Dendritic cell treated with granulocyte-macrophage colony-stimulating factor and Interleukin-4, amounts not matched to agents 40 ng/mL and 50 ng/mL, for 4 days (primary cell): ENCODE results near the gene AXIN1.

Experiments
- H3K27ac Mint-ChIP-seq: one replicate; pipeline ENCODE4 v1.8.0; 2022; ENCODE audit warnings: mild to moderate bottlenecking, mixed read lengths
- H3K27me3 Mint-ChIP-seq: one replicate; pipeline ENCODE4 v1.8.0; 2022; ENCODE audit warnings: mild to moderate bottlenecking, mixed read lengths
- H3K36me3 Mint-ChIP-seq: one replicate; pipeline ENCODE4 v1.8.0; 2022; ENCODE audit warnings: low read depth, mixed read lengths
- H3K4me1 Mint-ChIP-seq: one replicate; pipeline ENCODE4 v1.8.0; 2022; ENCODE audit warnings: low read depth, mixed read lengths
- H3K4me3 Mint-ChIP-seq: one replicate; pipeline ENCODE4 v1.8.0; 2022; ENCODE audit warnings: mild to moderate bottlenecking, moderate library complexity, mixed read lengths
- H3K9me3 Mint-ChIP-seq: one replicate; pipeline ENCODE4 v1.8.0; 2022; ENCODE audit warnings: mixed read lengths
- intact Hi-C: fragments of 100-400 bp; cut with micrococcal nuclease; formaldehyde crosslinking; loops from one replicate; pipeline ENCODE4 v1.15.0; 2022

The AXIN1 gene

DNA sequence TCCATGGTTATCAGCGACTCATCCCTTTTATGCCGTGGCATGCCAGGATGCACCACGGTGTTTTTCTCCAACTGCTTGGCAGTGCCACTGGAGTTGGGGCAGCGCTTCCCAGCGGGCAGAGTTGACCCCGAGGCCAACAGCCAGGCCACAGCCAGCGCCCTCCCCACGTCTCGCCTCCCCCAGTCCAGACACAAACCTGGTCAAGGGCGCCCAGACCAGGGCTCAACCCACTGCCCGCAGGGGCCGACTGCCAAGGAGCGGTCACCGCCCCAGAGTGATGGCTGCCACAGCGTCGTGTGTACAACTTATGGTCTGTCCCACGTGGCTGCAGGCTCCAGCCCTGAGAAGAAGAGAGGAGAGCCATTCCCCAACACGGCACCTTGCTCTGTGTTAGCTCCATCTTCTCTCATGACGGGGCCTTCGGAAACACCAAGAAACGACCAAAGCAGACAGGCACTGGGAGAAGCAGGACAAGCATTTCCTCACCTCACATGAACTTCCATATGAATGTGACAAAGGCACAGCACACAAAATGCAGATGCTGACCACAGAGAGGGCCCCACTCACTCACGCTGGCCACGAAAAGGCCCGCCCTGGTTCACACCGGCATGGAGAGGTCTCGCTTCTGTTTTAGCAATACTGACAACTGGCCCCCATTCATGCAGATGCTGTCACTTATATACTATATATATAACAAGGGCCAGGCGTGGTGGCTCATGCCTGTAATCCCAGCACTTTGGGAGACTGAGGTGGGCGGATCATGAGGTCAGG is 27.0 kb downstream of the AXIN1 start:
- Mint-ChIP-seq H3K36me3 (peaks cover 48% of the 10 kb centered on the region), H3K4me3 (peak overlapping the region; percentile 76), H3K9me3 (no peaks in the 10 kb centered on the region), H3K4me1 (peaks cover 56% of the 10 kb centered on the region), H3K27me3 (no peaks in the 10 kb centered on the region), H3K27ac (peak overlapping the region; percentile 79)
- intact Hi-C loops, result no loop called here

DNA sequence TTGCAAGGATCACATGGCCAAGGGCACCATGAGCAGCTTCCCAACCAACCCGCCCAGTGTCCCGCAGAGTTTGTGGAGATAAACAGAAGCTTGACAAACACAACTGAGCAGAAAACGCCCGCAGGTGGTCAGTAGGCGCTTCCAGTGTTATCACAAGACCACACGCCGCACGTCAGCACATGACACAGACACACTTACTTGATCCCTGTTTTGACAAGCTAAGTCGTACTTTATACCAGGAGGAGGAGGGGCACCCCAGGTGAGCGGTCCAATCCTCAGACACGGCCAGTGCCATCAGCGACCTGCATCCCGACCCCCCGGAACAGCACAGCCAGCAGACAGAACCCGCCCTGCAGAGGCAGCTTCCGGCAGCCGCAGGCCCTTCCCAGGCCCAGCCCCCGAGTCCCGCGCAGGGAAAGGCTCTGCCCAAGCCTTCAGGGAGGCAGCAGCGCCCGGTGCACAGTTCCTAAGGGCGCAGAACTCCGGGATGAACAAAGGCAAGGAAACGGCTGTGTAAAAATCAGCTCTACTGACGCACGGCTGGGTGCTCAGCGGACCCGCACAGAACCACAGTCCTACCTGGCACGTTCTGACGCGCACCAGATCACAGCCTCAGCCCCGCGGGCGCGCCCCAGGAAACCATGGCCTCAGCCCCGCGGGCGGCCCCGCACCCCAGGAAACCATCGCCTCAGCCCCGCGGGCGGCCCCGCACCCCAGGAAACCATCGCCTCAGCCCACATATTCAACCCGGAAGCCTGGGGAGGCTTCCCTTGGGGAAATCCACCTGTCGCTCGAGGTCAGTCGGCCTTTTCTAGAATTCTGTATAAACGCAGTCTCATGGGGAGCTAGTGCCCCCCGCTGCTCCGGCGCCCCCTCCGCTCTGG is 27.8 kb downstream of the AXIN1 start:
- H3K9me3 Mint-ChIP-seq, result no peaks in the 10 kb centered on the region

DNA sequence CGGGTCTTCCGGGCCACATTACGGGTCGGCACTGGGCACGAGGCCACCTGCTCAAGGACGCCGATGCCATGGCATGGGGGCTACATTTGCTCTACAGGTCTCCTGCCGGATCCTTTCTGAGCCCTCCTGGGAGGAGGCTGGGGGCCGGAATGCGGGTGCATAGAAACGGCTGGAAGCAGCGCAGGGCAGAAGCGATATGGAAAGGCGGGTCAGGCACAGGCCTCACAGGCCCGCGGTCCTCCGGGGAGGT is 28.4 kb downstream of the AXIN1 start:
- intact Hi-C loops, result no loop called here
- peaks cover 53% of the 10 kb centered on the region for H3K4me1 Mint-ChIP-seq
- H3K4me3 Mint-ChIP-seq, result peak overlapping the region; percentile 76
- peaks cover 53% of the 10 kb centered on the region for H3K36me3 Mint-ChIP-seq
- H3K27ac Mint-ChIP-seq, result peak overlapping the region; percentile 79
- no peaks in the 10 kb centered on the region for H3K27me3 Mint-ChIP-seq
- H3K9me3 Mint-ChIP-seq, result no peaks in the 10 kb centered on the region

More for the DNA sequence above, 27.8 kb downstream of the AXIN1 start:
- peak overlapping the region; percentile 76 for H3K4me3 Mint-ChIP-seq
- intact Hi-C loops, result no loop called here
- H3K27me3 Mint-ChIP-seq, result no peaks in the 10 kb centered on the region
- H3K4me1 Mint-ChIP-seq, result peaks cover 54% of the 10 kb centered on the region
- H3K36me3 Mint-ChIP-seq, result peaks cover 47% of the 10 kb centered on the region
- peak overlapping the region; percentile 79 for H3K27ac Mint-ChIP-seq

DNA sequence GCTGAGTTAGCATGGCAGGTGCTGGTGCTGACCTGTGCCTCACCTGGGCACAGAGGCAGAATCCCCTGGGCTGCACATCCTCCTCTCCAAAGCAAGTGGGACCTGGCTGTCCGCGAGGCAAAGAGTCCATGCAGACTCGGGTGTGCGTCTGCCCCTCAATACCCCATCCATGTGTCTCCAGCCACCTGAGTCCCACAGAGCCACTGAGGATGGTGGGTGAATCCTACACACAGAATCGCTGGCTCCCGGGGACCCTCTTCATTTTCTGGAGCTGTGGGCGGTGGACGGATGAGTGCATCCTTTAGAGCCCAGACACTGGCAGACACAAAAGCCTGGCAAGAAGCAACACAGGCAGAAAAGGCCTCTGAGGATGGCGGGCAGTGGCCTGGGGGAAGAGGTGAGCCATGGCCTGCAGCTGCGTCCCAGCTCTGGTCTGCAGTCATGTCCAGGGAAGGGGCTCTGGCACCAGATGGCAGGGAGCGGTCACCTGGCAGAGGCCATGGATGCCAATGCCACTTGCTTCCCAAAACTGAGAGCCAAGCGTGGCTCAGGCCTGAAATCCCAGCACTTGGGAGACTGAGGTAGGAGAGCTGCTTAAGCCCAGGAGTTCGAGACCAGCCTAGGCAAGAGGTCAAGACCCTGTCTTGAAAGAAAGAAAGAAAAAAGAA is 29.9 kb downstream of the AXIN1 start:
- H3K36me3 Mint-ChIP-seq, result peaks cover 67% of the 10 kb centered on the region
- peak overlapping the region; percentile 33 for H3K27ac Mint-ChIP-seq
- H3K9me3 Mint-ChIP-seq, result no peaks in the 10 kb centered on the region
- H3K4me3 Mint-ChIP-seq, result no peak overlapping the region
- peaks cover 47% of the 10 kb centered on the region for H3K4me1 Mint-ChIP-seq
- intact Hi-C loops, result no loop called here
- no peaks in the 10 kb centered on the region for H3K27me3 Mint-ChIP-seq

DNA sequence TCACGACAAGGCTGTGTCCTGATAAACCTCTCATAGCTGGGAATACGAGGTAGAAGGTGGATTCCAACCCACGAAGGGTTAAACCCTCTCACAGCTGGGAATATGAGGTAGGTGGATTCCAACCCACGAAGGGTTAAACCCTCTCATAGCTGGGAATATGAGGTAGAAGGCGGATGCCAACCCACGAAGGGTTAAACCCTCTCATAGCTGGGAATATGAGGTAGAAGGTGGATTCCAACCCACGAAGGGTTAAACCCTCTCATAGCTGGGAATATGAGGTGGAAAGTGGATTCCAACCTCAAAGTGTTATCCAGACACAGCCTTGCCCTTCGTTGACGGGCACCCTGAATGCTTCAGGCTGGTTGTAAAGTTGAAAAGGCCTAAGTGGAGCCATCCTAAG is 31.0 kb downstream of the AXIN1 start:
- no peaks in the 10 kb centered on the region for H3K27me3 Mint-ChIP-seq
- H3K27ac Mint-ChIP-seq, result no peak overlapping the region
- intact Hi-C loops, result no loop called here
- peaks cover 74% of the 10 kb centered on the region for H3K36me3 Mint-ChIP-seq
- H3K4me1 Mint-ChIP-seq, result peaks cover 37% of the 10 kb centered on the region
- no peaks in the 10 kb centered on the region for H3K9me3 Mint-ChIP-seq
- no peak overlapping the region for H3K4me3 Mint-ChIP-seq

DNA sequence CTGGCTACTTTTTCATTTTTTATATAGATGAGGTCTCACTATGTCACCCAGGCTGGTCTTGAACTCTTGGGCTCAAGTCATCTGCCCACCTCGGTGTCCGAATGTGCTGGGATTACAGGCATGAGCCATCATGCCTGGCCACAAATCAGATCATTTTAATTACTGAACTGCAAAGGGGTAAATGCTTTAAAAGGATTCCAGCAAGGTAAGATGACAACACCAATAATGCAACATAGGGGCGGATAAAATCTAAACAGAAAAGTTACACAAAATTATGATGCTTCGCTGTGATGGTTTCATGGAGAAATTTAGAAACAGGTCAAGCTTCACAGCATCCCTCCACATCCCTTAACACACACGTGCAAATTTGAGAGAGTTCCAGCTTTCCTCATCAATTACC is 32.3 kb downstream of the AXIN1 start:
- Mint-ChIP-seq H3K4me1 (peaks cover 28% of the 10 kb centered on the region), H3K4me3 (no peak overlapping the region), H3K27me3 (no peaks in the 10 kb centered on the region), H3K36me3 (peaks cover 76% of the 10 kb centered on the region), H3K9me3 (no peaks in the 10 kb centered on the region), H3K27ac (no peak overlapping the region)
- intact Hi-C loops, result no loop called here

DNA sequence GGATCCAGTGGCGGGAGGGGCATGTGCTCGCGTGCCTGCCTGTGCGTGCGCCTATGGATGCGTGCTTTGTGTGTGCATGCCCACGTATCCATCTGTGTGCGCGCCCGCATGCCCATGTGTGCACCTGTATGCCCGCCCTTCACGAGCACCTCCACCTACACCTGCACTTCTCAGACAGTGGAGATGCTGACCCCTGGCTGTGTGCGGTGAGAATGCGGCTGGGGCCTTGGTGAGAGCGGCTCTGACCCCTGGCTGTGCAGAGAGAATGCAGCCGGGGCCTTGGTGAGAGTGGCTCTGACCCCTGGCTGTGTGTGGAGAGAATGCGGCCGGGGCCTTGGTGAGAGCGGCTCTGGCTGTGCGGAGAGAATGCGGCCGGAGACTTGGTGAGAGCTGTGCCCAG is 33.9 kb downstream of the AXIN1 start:
- intact Hi-C loops, result loop anchor here (5.0 kb wide), 1 partner anchor 34 kb away; the partner anchor contains the start of gene AXIN1
- H3K4me3 Mint-ChIP-seq, result no peak overlapping the region
- no peaks in the 10 kb centered on the region for H3K9me3 Mint-ChIP-seq
- H3K4me1 Mint-ChIP-seq, result peaks cover 13% of the 10 kb centered on the region
- no peaks in the 10 kb centered on the region for H3K27me3 Mint-ChIP-seq
- peaks cover 76% of the 10 kb centered on the region for H3K36me3 Mint-ChIP-seq
- H3K27ac Mint-ChIP-seq, result peak overlapping the region; percentile 15

DNA sequence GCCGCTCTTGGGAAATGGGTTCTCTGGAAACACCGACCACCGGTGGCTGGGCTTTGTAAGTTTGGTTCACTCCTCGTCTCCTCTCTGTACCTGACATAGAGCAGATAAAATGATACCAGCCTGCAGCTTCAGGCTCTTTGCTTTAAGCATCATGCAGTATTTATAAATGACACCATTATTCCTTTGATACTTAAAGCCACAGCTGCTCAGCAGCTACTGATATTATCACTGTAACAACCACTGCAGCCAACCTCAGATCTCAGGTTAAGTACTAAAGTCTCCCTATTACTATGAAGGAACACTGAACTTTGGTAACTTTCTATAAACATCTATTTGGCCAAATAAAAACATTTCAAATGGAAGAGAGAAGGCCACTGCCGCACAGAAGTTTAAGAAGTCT is 34.9 kb downstream of the AXIN1 start:
- H3K4me1 Mint-ChIP-seq, result peaks cover 5% of the 10 kb centered on the region
- peaks cover 82% of the 10 kb centered on the region for H3K36me3 Mint-ChIP-seq
- intact Hi-C loops, result loop anchor here (5.0 kb wide), 1 partner anchor 35 kb away; the partner anchor contains the start of gene AXIN1
- H3K9me3 Mint-ChIP-seq, result no peaks in the 10 kb centered on the region
- H3K27ac Mint-ChIP-seq, result no peak overlapping the region
- H3K27me3 Mint-ChIP-seq, result no peaks in the 10 kb centered on the region
- H3K4me3 Mint-ChIP-seq, result no peak overlapping the region

DNA sequence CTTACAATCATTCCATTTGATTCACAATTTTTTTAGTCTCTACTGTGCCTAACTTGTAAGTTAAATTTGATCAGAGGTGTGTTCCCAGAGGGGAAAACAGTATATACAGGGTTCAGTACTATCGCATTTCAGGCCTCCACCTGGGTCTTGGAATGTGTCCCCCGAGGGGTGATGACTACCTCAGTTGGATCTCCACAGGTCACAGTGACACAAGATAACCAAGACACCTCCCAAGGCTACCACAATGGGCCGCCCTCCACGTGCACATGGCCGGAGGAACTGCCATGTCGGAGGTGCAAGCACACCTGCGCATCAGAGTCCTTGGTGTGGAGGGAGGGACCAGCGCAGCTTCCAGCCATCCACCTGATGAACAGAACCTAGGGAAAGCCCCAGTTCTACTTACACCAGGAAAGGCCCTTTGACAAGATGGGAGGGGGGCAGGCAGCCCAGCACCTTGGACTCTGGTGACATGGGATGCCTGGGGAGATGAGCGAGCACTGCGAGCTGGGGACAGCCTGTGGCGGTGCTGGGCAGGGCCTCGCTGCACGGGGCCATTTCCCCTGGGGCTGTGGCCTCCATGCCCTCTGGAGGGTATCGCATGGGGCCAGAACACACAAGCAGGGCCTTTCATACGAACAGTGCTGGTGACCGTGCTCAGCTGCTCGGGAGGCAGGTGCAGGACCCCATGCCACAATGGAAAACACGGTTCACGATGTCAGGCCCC is 35.6 kb downstream of the AXIN1 start:
- Mint-ChIP-seq H3K4me3 (no peak overlapping the region), H3K36me3 (peaks cover 82% of the 10 kb centered on the region), H3K27me3 (no peaks in the 10 kb centered on the region), H3K9me3 (no peaks in the 10 kb centered on the region), H3K4me1 (peaks cover 5% of the 10 kb centered on the region), H3K27ac (no peak overlapping the region)
- intact Hi-C loops, result loop anchor here (5.0 kb wide), 1 partner anchor 35 kb away; the partner anchor contains the start of gene AXIN1

DNA sequence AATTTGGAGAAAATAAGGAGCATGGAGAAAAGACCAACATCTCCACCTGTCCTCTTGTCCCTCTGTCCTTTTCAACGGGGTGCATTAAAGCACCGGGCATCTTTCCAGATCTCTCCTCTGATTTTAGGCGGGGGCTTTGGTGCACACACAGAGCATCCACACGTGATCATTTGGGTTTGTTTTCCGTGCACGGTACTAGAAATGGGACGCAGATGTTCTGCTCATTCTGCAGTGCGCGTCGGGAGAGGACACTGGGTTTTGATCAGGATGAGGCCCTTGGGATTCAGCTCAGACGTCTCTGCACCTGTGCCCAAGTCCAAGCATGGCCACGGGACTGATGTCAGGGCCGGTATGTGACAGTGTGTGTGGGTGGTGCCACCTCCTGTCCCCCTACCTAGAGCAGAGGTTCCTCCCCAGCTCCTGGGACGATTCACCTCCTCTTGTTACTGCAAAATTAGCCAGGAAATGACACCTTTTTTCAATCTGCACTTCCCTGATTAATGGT is 37.7 kb downstream of the AXIN1 start:
- Mint-ChIP-seq H3K27me3 (no peaks in the 10 kb centered on the region), H3K36me3 (peaks cover 88% of the 10 kb centered on the region), H3K4me3 (no peak overlapping the region), H3K4me1 (peaks cover 2% of the 10 kb centered on the region), H3K27ac (no peak overlapping the region), H3K9me3 (no peaks in the 10 kb centered on the region)
- intact Hi-C loops, result loop anchor here (5.0 kb wide), 1 partner anchor 37 kb away; the partner anchor contains the start of gene AXIN1

DNA sequence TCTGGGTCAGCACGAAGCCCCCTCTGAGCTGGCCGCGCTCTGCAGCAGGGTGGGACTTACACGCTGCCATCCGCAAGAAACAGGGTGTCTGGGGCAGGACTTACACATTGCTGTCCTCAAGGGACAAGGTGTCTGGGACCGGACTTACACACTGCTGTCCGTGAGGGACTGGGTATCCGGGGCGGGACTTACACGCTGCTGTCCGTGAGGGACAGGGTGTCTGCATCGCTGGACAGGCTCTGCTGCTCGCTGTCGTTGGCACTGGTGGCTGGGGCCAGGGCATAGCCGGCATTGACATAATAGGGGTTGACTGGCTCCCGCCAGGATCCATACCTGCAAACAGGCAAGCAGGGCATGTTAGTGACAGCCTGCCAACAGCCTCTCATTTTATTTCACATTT is 38.2 kb downstream of the AXIN1 start:
- intact Hi-C loops, result no loop called here
- Mint-ChIP-seq H3K36me3 (peaks cover 88% of the 10 kb centered on the region), H3K4me3 (no peak overlapping the region), H3K9me3 (no peaks in the 10 kb centered on the region), H3K4me1 (no peaks in the 10 kb centered on the region), H3K27ac (no peak overlapping the region), H3K27me3 (no peaks in the 10 kb centered on the region)

DNA sequence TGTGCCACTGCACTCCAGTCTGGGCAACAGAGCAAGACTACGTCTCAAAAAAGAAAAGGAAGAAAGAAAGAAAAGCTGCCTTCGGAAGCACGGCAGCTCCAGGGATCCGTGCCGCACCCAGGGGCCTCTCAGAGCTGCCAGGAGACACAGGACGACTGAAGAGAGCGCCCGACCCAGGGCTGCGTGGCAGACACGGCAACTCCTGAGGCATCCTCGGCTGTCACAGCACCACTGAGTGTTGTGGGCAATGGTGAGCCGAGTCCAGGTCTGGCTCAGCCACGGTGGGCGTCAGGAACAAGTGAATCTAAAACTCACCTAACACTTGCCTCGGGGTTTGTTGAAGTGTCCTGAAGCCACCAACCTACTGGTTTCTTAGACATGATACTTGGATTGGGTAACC is 40.8 kb downstream of the AXIN1 start:
- no peaks in the 10 kb centered on the region for H3K27me3 Mint-ChIP-seq
- no peak overlapping the region for H3K4me3 Mint-ChIP-seq
- H3K4me1 Mint-ChIP-seq, result peaks cover 14% of the 10 kb centered on the region
- no peaks in the 10 kb centered on the region for H3K9me3 Mint-ChIP-seq
- no peak overlapping the region for H3K27ac Mint-ChIP-seq
- H3K36me3 Mint-ChIP-seq, result peaks cover 93% of the 10 kb centered on the region
- intact Hi-C loops, result no loop called here

DNA sequence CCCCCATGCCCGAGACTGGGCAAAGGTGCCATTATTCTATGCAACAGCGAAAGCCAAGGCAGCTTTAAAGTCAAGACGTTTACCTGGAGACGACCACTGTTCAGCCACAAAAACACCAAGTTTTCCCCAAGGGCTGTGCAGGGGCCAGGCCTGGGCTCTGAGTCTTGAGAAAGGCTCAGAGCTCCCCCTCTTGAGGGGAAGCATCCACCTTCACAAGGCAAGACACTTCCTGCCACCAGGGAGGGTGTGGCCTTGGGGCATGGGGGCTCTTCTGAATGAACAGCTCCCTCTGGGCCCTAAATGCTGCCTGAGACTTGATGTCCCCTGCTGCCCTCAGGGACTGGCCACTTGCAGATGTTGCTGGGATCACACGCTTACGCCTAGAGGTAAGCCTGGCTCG is 43.0 kb downstream of the AXIN1 start:
- peaks cover 98% of the 10 kb centered on the region for H3K36me3 Mint-ChIP-seq
- no peaks in the 10 kb centered on the region for H3K27me3 Mint-ChIP-seq
- H3K4me1 Mint-ChIP-seq, result peaks cover 17% of the 10 kb centered on the region
- intact Hi-C loops, result no loop called here
- no peak overlapping the region for H3K4me3 Mint-ChIP-seq
- no peaks in the 10 kb centered on the region for H3K9me3 Mint-ChIP-seq
- H3K27ac Mint-ChIP-seq, result no peak overlapping the region
